T-helper 1 cell (primary cell): Measurements from ENCODE around the gene HMGXB4.

Experiments used
- DNase-seq, 5 donors: peaks; one replicate each; pipeline ENCODE4 v3.0.0-alpha.2; 2012 to 2020

The HMGXB4 gene

DNA sequence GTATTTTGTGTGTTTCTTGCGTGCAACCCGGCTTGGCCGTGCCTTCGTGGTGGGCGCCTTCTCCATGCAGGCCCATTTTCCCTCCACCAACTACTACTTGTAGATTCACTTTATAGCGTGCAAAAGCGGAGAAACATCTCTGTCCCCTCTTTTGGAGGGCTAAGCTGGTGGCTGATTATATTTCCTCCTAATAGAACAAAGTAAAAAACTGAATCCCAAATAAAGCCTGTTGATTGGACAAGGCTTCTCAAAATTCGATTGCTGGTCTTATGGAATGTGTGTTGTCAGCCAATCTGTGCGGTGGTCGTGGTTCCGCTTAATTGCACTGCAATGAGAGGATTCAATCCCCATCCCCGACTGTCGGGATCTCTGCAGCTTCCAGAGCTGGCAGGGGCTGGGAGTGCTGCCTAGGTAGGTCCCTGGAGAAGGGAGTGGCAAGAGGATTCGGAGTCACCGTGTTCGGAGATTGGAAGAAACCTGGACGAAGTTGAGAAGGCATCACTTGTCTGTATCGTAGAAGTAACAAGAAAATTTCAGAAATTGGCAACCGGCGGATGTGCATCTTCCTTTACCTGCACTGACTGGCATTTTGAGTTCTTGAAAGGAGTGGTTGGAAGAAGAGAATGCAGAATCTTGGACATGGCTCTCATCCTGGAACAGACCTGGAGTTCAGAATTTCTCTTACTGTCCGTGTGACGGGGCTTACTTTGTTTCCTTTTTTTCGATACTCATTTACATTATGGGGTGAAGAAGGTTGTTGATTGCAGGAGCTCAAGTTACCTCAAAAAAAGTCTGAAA, 1.1 kb downstream of the HMGXB4 start:
- DNase-seq, result no peak

GRCh38 chr22:35264986-35265385, 7.7 kb downstream of the HMGXB4 start:
- DNase-seq, result no peak

DNA sequence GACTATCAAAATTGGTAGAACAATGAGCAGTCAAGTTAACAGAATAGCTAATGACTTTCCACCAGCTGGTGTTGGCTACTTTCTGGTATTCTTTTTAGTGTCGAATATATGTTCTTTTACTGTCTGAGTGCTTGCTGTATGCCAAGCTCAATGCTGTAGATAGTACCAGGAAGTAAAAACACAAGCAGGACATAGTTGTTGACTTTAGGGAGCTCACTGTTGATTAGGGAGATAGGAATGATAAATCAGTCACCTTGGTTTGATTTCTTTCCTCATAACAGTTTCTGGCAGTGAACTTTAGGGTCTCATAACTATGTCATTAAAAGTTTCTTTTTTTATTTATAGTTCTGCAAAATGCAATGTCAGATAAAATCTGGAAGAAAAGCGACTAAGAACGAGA, 9.0 kb downstream of the HMGXB4 start:
- no peak for DNase-seq

GRCh38 chr22:35269630-35270029, 12.3 kb downstream of the HMGXB4 start:
- no peak for DNase-seq

GRCh38 chr22:35274154-35274871, 17.0 kb downstream of the HMGXB4 start:
- no peak for DNase-seq

- DNase-seq, result no peak
These were observed 18.3 kb downstream of the HMGXB4 start for GRCh38 chr22:35275580-35275979.

GRCh38 chr22:35276019-35276418, 18.7 kb downstream of the HMGXB4 start:
- DNase-seq, result no peak

DNA sequence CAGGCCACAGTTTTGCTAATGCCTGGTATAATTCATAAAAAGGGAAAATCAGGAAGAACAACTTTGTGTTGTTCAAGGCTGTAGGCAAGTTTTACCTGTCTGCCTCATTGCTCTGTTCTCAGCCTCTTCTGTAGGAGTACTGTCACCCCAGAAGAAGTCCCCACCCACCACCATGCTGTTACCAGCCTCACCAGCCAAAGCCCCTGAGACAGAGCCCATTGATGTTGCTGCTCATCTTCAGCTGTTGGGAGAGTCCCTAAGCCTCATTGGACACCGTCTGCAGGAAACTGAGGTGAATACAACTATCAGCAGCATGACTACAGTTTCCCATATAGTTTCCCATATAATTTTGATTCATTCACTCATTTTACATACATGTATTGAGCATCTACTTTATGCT, 30.8 kb downstream of the HMGXB4 start:
- no peak for DNase-seq

GRCh38 chr22:35292786-35293185, 35.5 kb downstream of the HMGXB4 start:
- DNase-seq, result no peak

GRCh38 chr22:35296051-35296450, 38.8 kb downstream of the HMGXB4 start:
- DNase-seq, result no peak

DNA sequence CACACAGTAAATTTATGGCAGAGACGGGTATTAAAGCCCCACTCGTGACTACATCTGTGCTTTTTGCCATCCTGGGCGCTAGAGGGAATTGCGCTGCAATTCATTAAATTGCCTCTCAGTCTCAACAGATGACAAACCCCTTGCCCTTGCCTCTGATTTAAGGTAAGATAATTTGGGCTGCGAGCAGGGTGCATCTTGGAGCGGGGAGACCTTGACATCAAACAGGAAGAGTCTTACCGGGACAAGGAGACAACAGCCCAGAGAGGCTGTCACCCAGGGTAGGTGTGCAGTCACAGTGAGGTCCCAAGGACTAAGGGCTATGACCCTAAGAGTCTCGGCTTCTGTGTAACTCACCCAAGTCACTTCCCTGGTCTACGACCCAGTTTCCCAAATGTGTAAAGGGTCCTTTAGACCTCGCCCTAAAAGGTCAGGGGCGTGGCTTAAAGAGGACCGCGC, 42.0 kb downstream of the HMGXB4 start:
- DNase-seq, result no peak

GRCh38 chr22:35299673-35300499, 42.6 kb downstream of the HMGXB4 start, which contains the start of gene TOM1:
Gene TOM1, plus strand, starts transcription at chr22:35299894. Its CDS starts 35 bp downstream, at chr22:35299929.
- DNase-seq, result peak; percentile 94 to 99 (median 96)

- DNase-seq, result no peak
These were observed 44.1 kb downstream of the HMGXB4 start for GRCh38 chr22:35301372-35301874.

DNA sequence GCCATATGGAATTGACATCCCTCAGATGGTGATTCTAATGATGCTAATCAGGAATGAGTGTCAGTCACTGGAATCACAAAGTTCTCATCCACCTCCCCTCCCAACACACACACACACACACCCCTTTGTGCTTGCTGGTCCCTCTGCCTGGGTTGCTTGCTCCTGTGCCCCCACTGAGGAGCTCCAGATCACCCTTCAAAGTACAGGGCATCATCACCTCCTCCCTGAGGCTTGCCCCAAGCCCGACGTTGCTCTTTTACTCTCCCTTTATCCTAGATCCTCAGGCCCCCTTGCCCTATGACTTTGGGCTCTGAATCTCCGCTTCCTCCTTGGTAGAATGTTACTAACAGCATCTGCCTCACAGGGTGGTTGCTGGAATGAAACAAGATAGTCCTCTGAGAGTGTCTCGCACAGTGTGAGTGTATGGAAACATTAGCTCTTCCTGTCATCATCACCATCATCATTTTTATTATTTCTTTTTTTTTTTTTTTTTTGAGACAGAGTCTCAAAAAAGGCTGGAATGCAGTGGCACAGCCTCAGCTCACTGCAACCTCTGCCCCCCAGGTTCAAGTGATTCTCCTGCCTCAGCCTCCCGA, 45.8 kb downstream of the HMGXB4 start:
- DNase-seq, result no peak

DNA sequence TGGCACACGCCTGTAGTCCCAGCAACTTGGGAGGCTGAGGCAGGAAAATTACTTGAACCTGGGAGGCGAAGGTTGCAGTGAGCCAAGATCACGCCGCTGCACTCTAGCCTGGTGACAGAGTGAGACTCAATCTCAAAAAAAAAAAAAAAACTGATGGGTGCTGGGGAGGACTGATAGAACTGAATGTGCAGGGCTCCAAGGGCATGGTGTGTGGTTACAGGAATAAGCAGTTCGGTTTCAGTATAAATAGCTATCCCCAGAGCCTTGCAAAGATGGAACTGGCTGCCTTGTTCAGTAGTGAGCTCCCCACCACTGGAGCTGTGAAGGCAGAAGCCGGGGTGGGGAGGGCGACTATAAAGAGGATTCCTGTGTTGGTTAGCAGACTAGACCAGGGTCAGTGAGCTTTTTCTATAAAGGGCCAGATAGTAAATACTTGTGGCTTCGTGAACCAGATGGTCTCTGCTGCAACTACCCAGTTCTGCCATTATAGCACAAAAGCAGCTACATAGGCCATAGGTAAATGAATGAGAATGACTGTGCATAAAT, 48.3 kb downstream of the HMGXB4 start:
- no peak for DNase-seq

GRCh38 chr22:35306350-35306967, 49.2 kb downstream of the HMGXB4 start:
- DNase-seq, result no peak

DNA sequence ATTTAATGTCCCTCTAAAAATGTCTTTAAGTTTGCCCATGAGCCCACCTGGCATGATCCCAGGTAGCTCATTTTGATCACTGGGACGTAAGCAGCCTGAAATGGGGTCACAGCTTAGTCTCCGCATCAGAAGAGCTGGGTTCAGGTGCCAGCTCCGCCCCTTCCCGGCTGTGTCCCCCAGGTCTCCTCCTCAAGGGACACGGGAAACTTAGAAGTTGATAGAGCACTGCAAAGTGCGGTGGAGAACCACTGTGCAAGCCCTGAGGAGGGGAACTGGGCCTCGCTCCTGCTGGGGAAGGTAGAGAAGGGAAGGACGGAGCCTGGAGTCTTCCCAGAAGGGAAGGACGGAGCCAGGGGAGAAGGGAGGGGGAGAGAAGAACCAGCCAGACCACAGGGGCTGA, 50.1 kb downstream of the HMGXB4 start:
- DNase-seq, result no peak

DNA sequence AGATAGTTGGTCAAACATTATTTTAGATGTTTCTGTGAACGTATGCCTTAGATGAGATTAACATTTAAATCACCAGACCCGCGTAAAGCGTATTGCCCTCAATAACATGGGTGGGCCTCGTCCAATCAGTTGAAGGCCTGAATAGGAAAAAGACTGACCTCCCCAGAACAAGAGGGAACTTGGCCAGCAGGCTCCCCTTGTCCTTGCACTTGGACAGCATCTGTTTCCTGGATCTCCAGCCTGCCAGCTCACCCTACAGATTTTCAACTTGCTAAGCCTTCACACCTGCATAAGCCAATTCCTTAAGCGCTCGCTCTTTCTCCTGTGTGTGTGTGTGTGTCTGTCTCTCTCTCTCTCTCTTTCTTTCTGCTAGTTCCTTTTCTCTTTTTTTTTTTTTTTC, 50.6 kb downstream of the HMGXB4 start:
- no peak for DNase-seq

GRCh38 chr22:35308480-35309021, 51.3 kb downstream of the HMGXB4 start:
- DNase-seq, result no peak

DNA sequence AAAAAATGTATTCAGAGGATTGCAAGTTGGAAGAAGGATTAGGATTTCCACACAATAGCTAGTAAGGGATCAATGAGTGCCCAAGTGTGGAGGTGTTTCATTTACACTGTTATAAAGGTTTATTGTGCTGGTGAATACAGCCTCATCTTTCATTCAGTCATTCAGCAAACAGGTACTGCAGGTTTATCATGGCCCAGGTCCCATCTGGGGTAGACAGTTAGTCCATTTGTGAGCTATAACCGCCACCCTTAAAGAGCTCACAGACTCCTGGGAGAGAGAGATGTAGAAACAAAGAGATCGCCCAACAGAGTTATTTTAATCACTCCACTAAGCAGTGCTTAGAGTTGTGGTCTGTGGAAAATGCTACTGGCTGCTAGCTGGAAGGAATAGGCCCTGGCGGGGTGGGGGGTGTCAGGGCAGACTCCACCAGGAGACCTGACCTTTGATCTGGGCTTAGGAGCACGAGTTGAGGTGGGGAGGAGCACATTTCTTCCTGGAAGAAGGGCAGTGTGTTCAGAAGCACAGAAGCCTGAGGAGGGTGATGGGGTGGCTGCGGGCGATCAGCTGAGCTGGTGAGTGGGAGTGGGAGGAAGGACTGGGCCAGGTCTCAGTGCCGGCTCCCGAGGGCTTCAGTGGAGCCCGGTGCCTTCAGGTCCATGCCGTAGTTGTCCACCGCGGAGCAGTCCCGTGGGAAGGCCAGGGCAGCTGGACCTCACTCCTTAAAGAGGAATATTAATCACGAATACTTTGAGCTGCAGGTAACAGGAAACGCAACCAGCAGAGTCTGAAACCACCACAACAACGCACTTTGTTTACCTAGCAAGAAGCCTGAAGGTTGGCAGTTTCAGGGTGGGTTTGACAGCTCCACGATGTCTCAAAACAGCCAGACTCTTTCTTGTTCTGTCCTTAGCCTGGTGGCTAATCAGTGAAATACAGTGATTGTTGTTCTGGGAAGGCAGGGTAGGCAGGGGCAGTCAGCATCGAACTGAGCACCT, 53.6 kb downstream of the HMGXB4 start:
- DNase-seq, result peak in 1 of 5 donors; percentile 33
